ELR (cell line): ENCODE results near the gene SERP2.
A peak's percentile ranks its signal among the peaks of the same experiment; 100 is the strongest.

Experiments
- DNase-seq: peaks from one replicate; pipeline ENCODE4 v3.0.0-alpha.2; 2015; ENCODE audit warnings: low read depth

Gene SERP2

GRCh38 chr13:44411841-44412240 lies 38.2 kb downstream of the SERP2 start:
- no peak for DNase-seq

GRCh38 chr13:44412346-44412935 lies 38.8 kb downstream of the SERP2 start:
- DNase-seq = no peak

GRCh38 chr13:44413095-44413494 lies 39.5 kb downstream of the SERP2 start:
- no peak for DNase-seq

GRCh38 chr13:44414716-44415115 lies 41.1 kb downstream of the SERP2 start:
- DNase-seq = no peak

- no peak for DNase-seq
Measured at GRCh38 chr13:44415815-44416214, 42.2 kb downstream of the SERP2 start.

- DNase-seq = no peak
Measured at GRCh38 chr13:44416301-44416700, 42.7 kb downstream of the SERP2 start.

- no peak for DNase-seq
Measured at GRCh38 chr13:44416744-44417143, 43.1 kb downstream of the SERP2 start.

- DNase-seq = no peak
Measured at GRCh38 chr13:44417446-44417845, 43.8 kb downstream of the SERP2 start.

GRCh38 chr13:44417876-44418275 lies 44.3 kb downstream of the SERP2 start:
- DNase-seq = no peak

GRCh38 chr13:44420376-44421220 lies 47.0 kb downstream of the SERP2 start:
- no peak for DNase-seq

- DNase-seq = no peak
Measured at GRCh38 chr13:44421853-44422525, 48.4 kb downstream of the SERP2 start.

GRCh38 chr13:44422755-44423643 lies 49.4 kb downstream of the SERP2 start:
- DNase-seq = no peak

- DNase-seq = no peak
Measured at GRCh38 chr13:44423824-44424223, 50.2 kb downstream of the SERP2 start.

GRCh38 chr13:44425041-44425814 lies 51.6 kb downstream of the SERP2 start:
- no peak for DNase-seq

- DNase-seq = no peak
Measured at GRCh38 chr13:44425815-44426078, 52.1 kb downstream of the SERP2 start.

GRCh38 chr13:44426461-44426860 lies 52.8 kb downstream of the SERP2 start:
- no peak for DNase-seq

- no peak for DNase-seq
Measured at GRCh38 chr13:44429311-44429710, 55.7 kb downstream of the SERP2 start.

GRCh38 chr13:44431150-44431549 lies 57.5 kb downstream of the SERP2 start:
- no peak for DNase-seq

GRCh38 chr13:44432650-44433049 lies 59.0 kb downstream of the SERP2 start:
- DNase-seq = peak; percentile 11

GRCh38 chr13:44433863-44434765 lies 60.5 kb downstream of the SERP2 start:
- no peak for DNase-seq

- DNase-seq = no peak
Measured at GRCh38 chr13:44434766-44435141, 61.1 kb downstream of the SERP2 start.
